Dermis blood vessel endothelial cell (primary cell): Measurements from ENCODE around the gene NOD2. TPM values are rescaled to one million over a fixed set of nuclear protein-coding genes. Genes with fewer than 3 reads are reported as not detected.

Source experiments
- DNase-seq: peaks from one replicate; pipeline ENCODE4 v3.0.0; 2010
- total RNA-seq: library from RNA; depleted of rRNA; stranded (reverse); fragments of >200 nt; gene quantifications from 2 replicates; pipeline ENCODE4 v1.2.3, GENCODE V29; 2014

NOD2 gene
- total RNA-seq, 1 donor from 2014 or later, result 0.51 TPM

GRCh38 chr16:50670476-50670875, 22.9 kb upstream of the NOD2 start:
- no peak for DNase-seq

DNA sequence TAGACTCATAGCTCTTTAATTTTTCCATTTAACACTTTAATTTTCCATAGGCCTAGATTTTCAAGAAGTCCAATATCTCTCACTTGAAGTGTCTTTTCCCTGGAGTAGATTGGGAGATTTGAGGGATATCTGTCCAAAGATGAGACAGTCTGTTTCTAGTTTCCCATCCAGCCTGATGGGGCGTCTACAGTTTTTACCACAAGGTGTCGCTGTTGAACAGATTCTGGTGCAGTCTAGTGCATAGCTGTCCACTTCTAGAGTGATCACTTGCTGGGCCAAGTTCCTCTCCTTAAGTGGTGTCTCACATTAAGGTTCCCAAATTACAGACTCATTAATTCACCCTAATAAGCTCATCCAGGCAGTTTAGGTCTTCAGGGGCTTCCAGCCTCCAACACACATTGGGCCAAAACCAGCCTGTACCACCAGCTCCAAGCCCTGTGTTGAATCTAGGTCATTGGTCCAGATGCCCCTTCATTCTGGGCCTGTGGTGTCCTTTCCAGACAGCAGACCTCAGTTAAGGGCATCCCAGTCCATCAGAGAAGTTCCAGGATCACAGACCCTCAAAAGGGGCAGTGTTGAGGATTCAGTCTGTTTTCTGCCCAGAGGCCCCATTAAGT, 21.7 kb upstream of the NOD2 start:
- DNase-seq, result peak; percentile 55

- no peak for DNase-seq
Observed at GRCh38 chr16:50673496-50674275, 19.7 kb upstream of the NOD2 start.

GRCh38 chr16:50674831-50675230, 18.6 kb upstream of the NOD2 start:
- DNase-seq, result no peak

- DNase-seq, result no peak
Observed at GRCh38 chr16:50675686-50676610, 17.5 kb upstream of the NOD2 start.

DNA sequence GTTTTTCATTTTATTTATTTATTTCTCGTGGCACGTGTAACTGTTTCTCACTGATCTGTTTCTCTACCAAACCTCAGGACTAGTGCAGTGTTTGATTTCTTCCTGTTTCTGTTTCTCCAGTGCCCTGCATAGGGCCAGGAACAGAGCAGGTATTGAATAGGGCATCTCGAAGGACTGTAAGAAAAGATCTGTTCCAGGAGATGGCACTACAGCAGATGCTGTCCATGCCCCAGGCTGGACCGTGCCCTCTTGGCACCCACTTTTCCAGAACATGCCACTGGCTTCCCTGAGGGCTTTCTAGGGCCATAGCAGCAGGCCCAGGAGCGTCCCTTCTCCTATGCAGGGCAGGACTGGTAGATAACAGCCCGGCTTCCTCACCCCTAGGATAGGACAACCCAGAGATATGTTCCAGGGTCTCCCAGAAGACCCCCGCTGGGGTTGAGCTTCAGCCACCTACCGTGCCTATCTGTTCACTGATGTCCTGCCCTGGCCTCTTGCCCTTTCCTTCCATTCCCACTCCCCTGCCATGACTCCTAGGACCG, 16.7 kb upstream of the NOD2 start:
- no peak for DNase-seq

GRCh38 chr16:50677351-50677750, 16.1 kb upstream of the NOD2 start:
- no peak for DNase-seq

- no peak for DNase-seq
Observed at GRCh38 chr16:50678531-50678930, 14.9 kb upstream of the NOD2 start.

DNA sequence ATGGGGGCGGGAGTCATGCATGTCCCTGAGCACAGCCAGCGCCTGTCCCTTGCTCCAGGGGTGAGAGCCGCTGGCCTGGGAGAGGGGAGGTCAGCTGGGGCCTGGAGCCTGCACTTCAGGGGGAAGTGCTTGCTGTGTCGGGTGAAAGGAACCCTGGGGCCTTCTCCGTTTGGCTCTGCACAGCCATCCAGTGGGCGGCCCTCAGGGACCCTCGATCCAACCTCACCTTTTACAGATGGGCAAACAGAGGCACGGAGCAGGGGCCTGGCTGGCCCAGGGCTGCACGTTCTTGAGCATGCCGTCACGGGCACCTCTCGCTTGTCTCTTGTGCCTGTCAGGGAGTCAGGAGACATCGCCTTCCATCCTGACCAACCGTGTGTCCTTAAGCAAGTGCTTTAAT, 14.1 kb upstream of the NOD2 start:
- DNase-seq, result no peak

DNA sequence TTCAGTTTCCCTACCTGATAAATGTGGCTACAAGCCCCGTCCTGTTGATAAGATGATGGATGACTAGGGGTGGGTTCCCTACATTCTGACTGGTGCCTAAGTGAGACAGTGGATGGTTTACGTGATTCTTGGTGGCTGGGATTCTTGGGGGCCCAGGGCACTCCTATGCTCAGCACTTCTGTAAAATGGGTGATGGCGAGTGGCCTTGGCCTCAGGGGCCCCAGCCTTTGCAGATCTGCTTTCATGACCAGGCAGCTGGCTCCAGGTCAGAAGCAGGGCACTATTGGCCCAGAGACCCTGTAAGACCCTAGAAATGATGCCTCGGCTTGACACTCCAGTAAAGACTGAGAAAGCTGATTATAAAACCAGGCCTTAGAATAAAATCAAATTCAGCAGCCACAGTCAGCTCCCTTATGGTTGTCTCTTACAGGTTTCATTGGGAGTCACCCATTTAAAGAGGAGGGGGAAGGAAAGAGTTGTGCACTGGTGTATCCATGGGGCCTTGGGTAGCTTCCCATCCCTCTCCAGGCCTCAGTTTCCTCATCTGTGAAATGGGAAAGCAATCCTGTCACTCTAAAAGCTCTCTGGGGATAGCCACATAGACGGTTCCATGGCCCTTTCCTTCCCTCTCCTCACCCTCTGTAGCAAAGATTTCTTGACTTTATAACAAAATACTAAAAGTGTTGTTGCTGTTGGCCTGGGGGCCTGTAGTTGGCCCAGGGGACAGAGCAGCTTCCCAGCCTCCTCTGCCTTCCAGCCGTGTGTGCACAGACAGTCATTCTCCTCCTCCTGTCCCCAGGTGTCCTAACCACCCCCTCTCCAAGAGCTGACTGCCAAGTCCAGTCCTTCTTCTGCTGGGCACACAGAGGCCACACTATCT, 13.5 kb upstream of the NOD2 start:
- no peak for DNase-seq

DNA sequence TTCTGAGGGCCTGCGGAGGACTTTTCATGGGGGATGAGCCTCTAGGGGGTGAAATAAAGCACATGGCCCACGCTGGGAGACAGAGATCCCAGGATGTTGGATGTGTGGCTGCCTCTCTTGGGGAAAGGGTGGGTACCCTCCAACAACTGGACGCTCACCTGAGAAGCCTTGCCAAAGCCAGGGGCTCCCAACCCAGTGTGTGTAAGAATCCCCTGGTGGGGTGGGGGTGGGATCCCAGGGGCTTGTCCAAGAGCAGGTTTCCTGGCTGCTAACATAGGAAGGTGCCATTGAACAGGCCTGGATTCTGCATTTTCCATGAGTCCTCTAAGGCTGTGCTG, 12.9 kb upstream of the NOD2 start:
- DNase-seq, result no peak

- no peak for DNase-seq
Observed at GRCh38 chr16:50681021-50681885, 12.2 kb upstream of the NOD2 start, which contains the start of gene SNX20. TSS of gene SNX20 (minus strand) at chr16:50681312. CDS start at chr16:50677526, 3,786 bp downstream.

GRCh38 chr16:50683689-50684374, 9.6 kb upstream of the NOD2 start:
- no peak for DNase-seq

DNA sequence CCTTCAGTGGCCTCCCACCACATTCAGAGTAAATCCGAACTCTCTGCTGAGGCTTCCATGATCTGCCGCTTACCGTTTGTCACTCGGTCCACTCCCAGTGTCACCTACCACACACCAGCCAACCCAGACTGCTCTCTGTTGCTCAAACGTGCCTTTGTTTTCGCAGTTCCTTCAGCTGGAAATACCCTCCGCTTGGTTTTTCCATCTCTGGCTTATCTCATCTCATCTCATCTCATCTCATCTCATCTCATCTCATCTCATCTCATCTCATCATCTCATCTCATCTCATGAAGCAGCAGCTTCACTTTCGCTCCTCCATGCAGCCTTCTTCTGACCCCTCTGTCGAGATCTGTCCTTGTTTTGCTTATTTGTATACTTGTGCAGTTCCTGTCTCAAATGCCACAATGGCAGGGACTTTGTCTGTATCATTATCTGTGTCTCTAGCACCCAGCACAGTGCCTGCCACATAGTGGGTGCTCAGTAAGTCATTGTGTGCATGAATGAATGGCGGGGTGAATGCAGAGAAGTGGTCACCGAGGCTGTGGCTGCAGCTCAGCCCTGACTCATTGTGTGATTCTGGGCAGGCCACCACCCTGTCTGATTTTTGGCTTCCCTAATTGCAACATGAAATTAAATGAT, 8.5 kb upstream of the NOD2 start:
- no peak for DNase-seq

DNA sequence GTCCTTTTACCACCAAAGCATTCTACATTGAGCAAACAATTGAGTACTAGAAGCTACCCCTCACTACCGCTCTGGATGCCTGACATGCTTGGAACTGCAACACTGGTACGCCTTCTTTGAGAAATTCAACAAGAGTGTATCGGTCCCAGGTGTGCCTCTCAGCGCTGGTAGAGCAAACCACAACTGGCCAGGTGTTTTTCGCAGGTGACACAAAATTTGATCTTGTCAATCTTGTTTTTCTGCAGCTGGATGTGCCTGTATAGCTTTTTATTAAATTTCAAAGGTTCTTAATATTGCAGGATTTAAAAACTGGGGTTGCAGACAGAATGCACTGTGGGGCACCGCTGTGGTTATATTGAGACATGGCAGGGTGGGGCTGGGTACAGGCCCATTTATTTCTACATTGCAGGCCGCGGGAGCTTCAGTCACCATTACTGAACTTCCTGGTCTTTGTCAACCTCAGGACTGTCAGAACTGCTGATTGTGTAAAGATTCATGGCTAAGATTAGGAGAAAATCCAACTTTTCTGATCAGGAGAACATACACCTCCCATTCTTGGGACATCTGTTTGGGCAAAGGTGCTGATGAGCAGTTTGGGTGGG, 7.8 kb upstream of the NOD2 start:
- DNase-seq, result no peak

GRCh38 chr16:50688083-50688482, 5.3 kb upstream of the NOD2 start:
- DNase-seq, result no peak

DNA sequence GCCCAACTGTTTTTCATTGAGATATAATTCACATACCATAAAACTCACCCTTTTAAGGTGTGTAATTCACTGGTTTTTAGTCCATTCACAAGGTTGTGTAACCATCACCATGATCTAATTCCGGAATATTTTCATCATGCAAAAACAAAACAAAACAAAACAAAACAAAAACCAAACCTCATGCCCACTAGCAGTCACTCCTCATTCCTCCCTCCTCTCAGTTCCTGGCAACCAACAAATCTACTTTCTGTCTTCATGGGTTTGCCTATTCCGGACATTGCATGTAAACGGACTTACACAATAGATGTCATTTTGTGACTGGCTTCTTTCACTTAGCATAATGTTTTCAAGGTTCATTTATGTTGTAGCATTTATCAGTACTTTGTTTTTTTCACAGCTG, 4.5 kb upstream of the NOD2 start:
- no peak for DNase-seq

- no peak for DNase-seq
Observed at GRCh38 chr16:50690177-50690576, 3.2 kb upstream of the NOD2 start.

DNA sequence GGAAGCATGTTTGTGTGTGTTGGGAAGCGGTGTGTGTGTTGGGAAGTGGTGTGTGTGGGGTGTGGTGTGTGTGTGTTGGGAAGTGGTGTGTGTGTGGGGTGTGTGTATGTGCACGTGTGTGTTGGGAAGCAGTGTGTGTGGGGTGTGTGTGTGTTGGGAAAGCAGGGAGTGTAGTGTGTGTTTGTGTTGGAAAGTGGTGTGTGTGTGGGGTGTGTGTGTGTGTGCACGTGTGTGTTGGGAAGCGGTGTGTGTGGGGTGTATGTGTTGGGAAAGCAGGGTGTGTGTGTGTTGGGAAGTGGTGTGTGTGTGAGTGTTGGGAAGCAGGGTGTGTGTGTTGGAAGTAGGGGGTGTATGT, 785 bp upstream of the NOD2 start:
- DNase-seq, result no peak

- DNase-seq, result no peak
Observed at GRCh38 chr16:50694206-50694605, 800 bp downstream of the NOD2 start.
